Dendritic cell treated with granulocyte-macrophage colony-stimulating factor and Interleukin-4, amounts not matched to agents 40 ng/mL and 50 ng/mL, for 4 days (primary cell): ENCODE data around the gene HK1.
"Not testable (repeated sequence)": the region's sequence is repeated elsewhere in the genome, so short reads cannot be mapped to it uniquely, and the experiment has no call there.

Experiments
- H3K27ac Mint-ChIP-seq: one replicate; pipeline ENCODE4 v1.8.0; 2022; ENCODE audit warnings: mild to moderate bottlenecking, mixed read lengths
- H3K27me3 Mint-ChIP-seq: one replicate; pipeline ENCODE4 v1.8.0; 2022; ENCODE audit warnings: mild to moderate bottlenecking, mixed read lengths
- H3K36me3 Mint-ChIP-seq: one replicate; pipeline ENCODE4 v1.8.0; 2022; ENCODE audit warnings: low read depth, mixed read lengths
- H3K4me1 Mint-ChIP-seq: one replicate; pipeline ENCODE4 v1.8.0; 2022; ENCODE audit warnings: low read depth, mixed read lengths
- H3K4me3 Mint-ChIP-seq: one replicate; pipeline ENCODE4 v1.8.0; 2022; ENCODE audit warnings: mild to moderate bottlenecking, moderate library complexity, mixed read lengths
- H3K9me3 Mint-ChIP-seq: one replicate; pipeline ENCODE4 v1.8.0; 2022; ENCODE audit warnings: mixed read lengths
- intact Hi-C: fragments of 100-400 bp; cut with micrococcal nuclease; formaldehyde crosslinking; loops from one replicate; pipeline ENCODE4 v1.15.0; 2022

HK1 gene

DNA sequence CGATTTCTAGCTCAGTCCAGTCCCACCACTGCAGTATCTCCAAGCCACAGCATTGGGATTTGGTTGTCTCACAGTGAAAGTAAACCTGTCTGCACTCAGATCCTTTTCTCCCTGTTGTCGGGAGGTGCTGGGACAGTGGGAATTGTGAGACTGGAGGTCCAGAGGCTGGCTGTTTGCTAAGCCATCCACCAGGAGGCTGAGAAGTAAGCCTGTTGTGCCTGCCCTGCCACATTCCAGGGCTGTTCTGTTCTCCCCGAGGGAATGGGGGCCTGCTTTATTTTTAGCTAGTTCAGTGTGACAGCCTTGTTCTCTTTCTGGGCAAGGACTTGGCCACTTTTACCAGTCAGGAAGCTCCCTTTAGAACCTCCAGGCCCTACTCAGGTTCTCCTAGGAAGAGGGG lies 54.9 kb downstream of the HK1 start:
- peak overlapping the region; percentile 86 for H3K27ac Mint-ChIP-seq
- intact Hi-C loops = no loop called here
- peaks cover 33% of the 10 kb centered on the region for H3K36me3 Mint-ChIP-seq
- H3K9me3 Mint-ChIP-seq = no peaks in the 10 kb centered on the region
- peaks cover 86% of the 10 kb centered on the region for H3K4me1 Mint-ChIP-seq
- H3K4me3 Mint-ChIP-seq = no peak overlapping the region
- H3K27me3 Mint-ChIP-seq = no peaks in the 10 kb centered on the region

DNA sequence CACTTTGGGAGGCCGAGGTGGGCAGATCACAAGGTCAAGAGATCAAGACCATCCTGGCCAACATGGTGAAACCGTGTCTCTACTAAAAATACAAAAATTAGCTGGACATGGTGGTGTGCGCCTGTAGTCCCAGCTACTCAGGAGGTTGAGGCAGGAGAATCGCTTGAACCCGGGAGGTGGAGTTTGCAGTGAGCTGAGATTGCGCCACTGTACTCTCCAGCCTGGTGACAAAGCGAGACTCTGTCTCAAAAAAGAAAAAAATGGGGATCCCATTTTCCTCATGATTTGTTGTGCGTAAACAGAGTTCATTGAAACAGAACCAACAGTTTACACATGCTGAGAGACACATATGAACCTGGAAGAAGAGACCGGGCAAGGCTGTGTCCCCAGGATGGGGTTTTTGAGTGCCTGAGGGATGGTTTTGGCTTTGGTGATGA lies 55.6 kb downstream of the HK1 start:
- peaks cover 40% of the 10 kb centered on the region for H3K36me3 Mint-ChIP-seq
- peaks cover 86% of the 10 kb centered on the region for H3K4me1 Mint-ChIP-seq
- peak overlapping the region; percentile 86 for H3K27ac Mint-ChIP-seq
- intact Hi-C loops = loop anchor here (2.0 kb wide), 1 partner anchor 15 kb away; no protein-coding TSS in a partner anchor
- peak overlapping the region; percentile 11 for H3K4me3 Mint-ChIP-seq
- H3K9me3 Mint-ChIP-seq, H3K27me3 Mint-ChIP-seq: not testable (repeated sequence)

DNA sequence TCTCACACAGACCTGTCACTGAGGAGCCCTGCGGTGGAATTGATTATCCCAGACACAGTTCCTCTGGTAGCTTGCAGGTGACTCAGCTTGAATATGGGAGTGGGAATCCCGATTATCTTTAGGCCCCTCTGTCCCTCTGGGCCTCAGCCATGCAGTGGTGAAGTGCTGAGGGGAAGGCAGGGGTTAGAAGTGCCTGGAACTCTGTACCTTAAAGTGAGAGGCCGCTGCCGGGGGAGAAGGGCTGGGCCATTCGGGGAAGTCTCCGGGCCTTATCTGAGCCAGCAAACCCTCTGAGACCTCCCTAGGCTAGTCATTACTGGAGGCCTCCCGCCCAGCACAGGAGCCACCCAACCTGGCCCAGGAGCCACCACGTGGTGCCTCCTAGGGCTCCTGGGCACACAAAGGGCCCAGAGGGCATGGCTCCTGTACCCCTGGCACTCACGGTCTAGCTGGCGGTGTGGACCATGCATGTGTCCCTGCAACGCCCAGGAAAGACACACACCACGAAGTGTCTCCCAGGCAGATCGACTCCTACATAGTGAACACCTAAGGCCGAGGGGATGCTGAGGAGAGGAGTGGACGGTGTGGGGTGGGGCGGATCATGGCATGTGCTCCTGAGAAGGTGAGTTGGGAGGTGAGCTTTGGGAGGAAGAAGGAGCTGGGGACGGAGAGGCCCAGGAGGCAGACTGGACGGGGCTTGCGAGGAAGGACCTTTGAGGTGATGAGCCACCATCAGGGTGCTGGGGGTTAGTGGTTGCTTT lies 56.2 kb downstream of the HK1 start:
- Mint-ChIP-seq H3K4me3 (peak overlapping the region; percentile 55), H3K4me1 (peaks cover 86% of the 10 kb centered on the region), H3K36me3 (peaks cover 35% of the 10 kb centered on the region), H3K9me3 (no peaks in the 10 kb centered on the region), H3K27ac (peak overlapping the region; percentile 86), H3K27me3 (no peaks in the 10 kb centered on the region)
- intact Hi-C loops = loop anchor here (2.0 kb wide), 1 partner anchor 16 kb away; no protein-coding TSS in a partner anchor

DNA sequence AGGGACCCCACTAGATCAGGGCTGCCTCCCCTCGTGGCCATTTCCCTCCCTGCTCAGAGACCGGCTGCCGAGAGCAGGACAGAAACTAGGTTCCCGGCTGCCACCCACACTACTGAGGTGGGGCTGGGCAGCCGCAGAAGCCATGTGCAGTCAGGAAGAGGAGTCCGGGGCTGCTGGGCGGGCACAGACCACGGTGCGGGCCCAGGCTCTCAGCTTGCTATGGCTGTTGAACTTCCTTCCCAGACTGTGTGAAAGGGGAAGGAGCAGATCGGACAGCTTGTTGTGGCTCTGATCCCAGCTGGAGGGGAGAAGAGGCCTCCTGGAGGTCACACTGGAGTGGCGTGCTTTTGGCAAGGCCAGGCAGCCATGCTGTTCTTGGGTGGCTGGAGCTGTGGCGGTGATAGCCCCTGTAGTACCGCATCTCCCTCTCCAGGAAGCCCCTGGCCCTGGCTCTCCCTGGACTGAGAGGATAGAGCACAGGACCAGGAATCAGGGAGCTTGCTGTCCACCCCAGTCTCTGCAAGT lies 56.8 kb downstream of the HK1 start:
- peaks cover 28% of the 10 kb centered on the region for H3K36me3 Mint-ChIP-seq
- intact Hi-C loops = loop anchor here (2.0 kb wide), 1 partner anchor 16 kb away; no protein-coding TSS in a partner anchor
- no peaks in the 10 kb centered on the region for H3K27me3 Mint-ChIP-seq
- H3K9me3 Mint-ChIP-seq = no peaks in the 10 kb centered on the region
- H3K27ac Mint-ChIP-seq = peak overlapping the region; percentile 86
- H3K4me3 Mint-ChIP-seq = peak overlapping the region; percentile 55
- peaks cover 86% of the 10 kb centered on the region for H3K4me1 Mint-ChIP-seq

DNA sequence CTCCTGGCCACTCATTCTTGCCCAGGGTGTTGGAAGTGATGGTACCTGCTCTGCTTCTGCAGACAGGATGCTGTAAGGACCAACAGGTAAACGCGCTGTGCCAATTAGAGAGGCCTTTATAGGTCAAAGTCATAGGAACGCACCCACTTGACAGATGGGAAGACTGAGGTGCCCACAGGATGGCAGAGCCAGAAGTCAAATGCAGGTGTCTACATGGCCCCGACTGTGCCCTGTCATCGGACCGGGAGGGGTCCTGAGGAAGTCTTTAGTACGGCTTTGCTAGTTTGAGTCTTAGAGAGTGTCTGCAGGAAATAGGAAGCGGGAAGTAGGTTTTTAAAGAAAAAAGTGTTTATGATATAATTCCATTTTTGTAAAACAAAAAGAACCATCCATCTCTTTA lies 57.3 kb downstream of the HK1 start:
- intact Hi-C loops = loop anchor here (2.0 kb wide), 1 partner anchor 17 kb away; no protein-coding TSS in a partner anchor
- Mint-ChIP-seq H3K27me3 (no peaks in the 10 kb centered on the region), H3K9me3 (no peaks in the 10 kb centered on the region), H3K4me1 (peaks cover 84% of the 10 kb centered on the region), H3K36me3 (peaks cover 23% of the 10 kb centered on the region), H3K27ac (peak overlapping the region; percentile 86), H3K4me3 (peak overlapping the region; percentile 55)

DNA sequence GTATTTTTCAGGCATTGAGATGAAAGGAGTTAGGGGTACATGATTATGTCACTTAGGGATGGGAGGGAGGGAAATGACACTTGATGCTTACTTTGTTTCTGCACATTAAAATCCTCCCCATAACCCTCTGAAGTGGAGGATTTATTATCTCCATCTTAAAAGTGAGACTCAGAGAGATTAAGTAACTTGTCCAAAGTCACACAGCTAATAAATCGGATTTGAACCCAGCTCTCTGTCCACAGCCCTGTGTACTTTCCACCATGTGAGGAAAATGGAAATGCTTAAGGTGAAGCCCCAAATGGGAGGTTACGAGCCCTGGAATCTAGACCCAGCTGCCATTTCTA lies 58.6 kb downstream of the HK1 start:
- H3K27ac Mint-ChIP-seq = peak overlapping the region; percentile 64
- H3K4me3 Mint-ChIP-seq = no peak overlapping the region
- no peaks in the 10 kb centered on the region for H3K27me3 Mint-ChIP-seq
- H3K4me1 Mint-ChIP-seq = peaks cover 80% of the 10 kb centered on the region
- H3K36me3 Mint-ChIP-seq = peaks cover 19% of the 10 kb centered on the region
- no peaks in the 10 kb centered on the region for H3K9me3 Mint-ChIP-seq
- intact Hi-C loops = loop anchor here (1.0 kb wide), 1 partner anchor 12 kb away; no protein-coding TSS in a partner anchor

DNA sequence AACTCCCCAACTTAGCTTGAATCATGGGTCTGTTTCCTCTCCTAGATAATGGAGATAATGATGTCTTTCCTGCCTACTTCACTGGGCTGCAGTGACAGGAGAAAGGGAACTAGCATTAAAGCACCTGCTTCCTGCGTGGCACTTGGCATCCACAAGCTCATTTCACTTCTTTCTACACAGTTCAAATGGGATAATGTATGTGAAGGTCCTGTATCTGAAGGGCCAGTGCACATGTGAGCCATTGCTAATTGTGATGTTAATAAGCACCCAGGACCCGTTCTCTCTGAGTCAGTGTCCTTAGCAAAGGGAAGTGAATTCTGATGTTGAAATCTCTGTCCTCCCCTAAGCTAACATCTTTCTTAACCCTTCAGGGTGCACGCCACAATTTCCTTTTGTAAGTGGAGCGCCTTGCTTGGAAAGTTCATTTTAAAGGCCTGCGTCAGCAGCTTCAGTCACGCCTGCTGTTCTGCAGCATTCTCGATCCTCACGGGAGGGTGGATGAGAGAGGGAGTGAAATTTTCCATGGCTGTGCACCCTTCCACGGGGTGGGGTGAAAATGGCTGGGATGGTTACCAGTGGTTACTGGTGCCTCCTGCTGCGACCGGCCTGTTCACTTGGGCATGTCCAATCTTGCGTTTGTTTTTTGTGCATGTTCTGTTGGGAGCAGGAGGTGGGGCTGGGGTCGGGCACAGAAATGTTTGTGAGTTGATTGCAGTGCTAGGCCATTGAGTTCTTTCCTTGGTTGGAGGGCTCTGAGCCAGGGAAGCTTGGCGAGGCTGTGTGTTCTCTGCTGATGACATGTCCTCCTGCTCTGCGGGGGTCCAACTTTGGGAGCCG lies 59.2 kb downstream of the HK1 start:
- Mint-ChIP-seq H3K4me1 (peaks cover 80% of the 10 kb centered on the region), H3K27me3 (no peaks in the 10 kb centered on the region), H3K36me3 (peaks cover 19% of the 10 kb centered on the region), H3K27ac (peak overlapping the region; percentile 64), H3K4me3 (peak overlapping the region; percentile 40), H3K9me3 (no peaks in the 10 kb centered on the region)
- intact Hi-C loops = loop anchor here (1.0 kb wide), 1 partner anchor 12 kb away; no protein-coding TSS in a partner anchor

DNA sequence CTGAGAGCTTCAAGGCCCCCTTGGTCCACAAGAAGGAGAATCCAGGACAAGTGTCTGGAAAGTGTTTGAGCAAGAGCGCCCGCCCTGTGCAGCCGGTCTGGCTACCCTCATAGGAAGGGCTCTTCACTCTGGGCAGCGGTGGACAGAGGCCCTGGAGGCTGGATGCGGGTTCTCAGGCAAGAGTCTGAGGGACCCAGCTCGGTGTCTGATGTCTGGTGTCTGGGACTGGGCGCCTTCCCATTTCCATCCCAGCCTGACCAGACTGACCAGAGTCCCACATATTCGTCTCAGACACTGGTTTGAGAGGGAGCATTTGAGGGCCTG lies 59.8 kb downstream of the HK1 start:
- Mint-ChIP-seq H3K27me3 (no peaks in the 10 kb centered on the region), H3K36me3 (peaks cover 20% of the 10 kb centered on the region), H3K27ac (peak overlapping the region; percentile 64), H3K9me3 (no peaks in the 10 kb centered on the region), H3K4me1 (peaks cover 80% of the 10 kb centered on the region), H3K4me3 (peak overlapping the region; percentile 40)
- intact Hi-C loops = no loop called here

DNA sequence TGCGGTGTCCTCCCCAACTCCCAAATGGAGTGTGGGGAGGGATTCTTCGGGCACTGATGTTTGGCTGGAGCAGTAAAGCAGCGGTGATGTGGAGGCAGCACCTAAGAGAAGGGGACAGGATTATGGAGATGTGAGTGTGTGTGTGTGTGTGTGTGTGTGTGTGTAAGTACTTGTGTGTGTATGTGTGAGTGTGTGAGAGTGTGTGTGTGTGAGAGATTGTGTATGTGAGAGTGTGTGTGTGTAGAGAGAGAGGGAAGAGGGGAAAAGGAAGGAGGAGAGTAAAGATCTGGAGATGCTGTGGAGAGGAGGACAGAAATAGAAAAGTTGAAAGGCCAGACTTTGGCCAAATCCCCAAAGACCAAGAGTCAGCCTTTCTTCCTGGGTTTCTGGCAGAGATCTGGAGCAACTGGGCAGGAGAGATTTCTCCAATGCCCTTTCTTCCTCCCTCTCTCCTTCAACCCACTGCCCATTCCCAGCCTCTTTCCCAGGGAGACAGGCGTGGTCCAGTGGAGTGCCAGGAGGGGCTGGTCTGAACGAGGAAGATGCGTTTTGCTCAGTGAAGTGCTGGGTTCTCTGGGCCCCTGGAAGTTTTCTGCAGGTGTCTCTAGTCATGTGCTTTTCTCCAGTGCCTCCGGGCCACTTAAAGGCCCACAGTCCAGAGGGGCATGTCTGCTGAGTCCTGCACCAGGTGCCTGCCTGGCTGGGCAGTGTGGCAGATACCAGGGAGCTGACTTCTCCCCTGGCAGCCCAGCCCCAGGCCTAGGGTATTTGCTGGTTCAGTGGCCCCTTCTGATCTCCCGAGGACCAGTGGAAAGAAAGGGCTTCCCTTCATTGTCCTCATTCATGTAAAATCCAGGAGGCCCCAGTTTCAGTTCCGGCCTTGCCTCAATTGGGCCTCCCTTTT lies 60.5 kb downstream of the HK1 start:
- Mint-ChIP-seq H3K4me1 (peaks cover 80% of the 10 kb centered on the region), H3K4me3 (no peak overlapping the region), H3K27me3 (no peaks in the 10 kb centered on the region), H3K9me3 (no peaks in the 10 kb centered on the region), H3K36me3 (peaks cover 27% of the 10 kb centered on the region), H3K27ac (peak overlapping the region; percentile 64)
- intact Hi-C loops = no loop called here

DNA sequence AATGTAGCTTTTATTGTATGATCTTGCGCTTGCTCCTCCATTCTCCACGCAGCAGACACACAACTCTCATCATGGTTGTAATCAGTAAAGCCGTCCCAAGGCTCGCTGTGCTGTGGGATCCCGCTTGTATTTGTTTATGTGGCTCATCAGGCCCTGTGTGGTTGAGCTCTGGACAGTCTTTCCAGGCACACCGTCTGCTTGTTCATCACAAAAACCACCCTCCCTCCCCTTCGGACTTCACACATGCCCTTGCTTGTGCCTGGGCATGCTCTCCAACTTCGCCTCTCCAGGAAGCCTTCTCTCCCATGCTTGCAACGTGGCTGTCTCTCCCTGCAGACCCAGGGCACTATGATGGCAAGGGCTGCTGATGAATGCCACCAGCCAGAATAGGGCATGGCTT lies 62.4 kb downstream of the HK1 start:
- intact Hi-C loops = no loop called here
- Mint-ChIP-seq H3K27ac (no peak overlapping the region), H3K36me3 (peaks cover 46% of the 10 kb centered on the region), H3K27me3 (no peaks in the 10 kb centered on the region), H3K4me1 (peaks cover 80% of the 10 kb centered on the region), H3K4me3 (no peak overlapping the region), H3K9me3 (no peaks in the 10 kb centered on the region)

DNA sequence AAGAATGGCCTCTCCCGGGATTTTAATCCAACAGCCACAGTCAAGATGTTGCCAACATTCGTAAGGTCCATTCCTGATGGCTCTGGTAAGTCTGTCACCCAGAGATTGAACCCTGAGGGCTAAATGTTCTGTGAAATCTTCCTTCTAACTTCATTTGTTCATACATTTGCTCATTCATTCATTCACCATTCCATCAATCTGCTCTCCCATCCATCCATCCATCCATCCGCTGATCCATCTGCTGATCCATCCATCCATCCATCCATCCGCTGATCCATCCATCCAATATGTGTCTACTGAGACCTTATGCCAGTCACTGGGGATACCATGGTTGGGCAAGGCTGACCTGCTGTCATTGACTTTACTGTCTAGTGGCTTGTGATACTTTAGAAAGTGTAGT lies 65.6 kb downstream of the HK1 start:
- Mint-ChIP-seq H3K36me3 (peaks cover 56% of the 10 kb centered on the region), H3K27ac (no peak overlapping the region), H3K4me1 (peaks cover 88% of the 10 kb centered on the region), H3K27me3 (no peaks in the 10 kb centered on the region), H3K9me3 (no peaks in the 10 kb centered on the region), H3K4me3 (no peak overlapping the region)
- intact Hi-C loops = no loop called here

DNA sequence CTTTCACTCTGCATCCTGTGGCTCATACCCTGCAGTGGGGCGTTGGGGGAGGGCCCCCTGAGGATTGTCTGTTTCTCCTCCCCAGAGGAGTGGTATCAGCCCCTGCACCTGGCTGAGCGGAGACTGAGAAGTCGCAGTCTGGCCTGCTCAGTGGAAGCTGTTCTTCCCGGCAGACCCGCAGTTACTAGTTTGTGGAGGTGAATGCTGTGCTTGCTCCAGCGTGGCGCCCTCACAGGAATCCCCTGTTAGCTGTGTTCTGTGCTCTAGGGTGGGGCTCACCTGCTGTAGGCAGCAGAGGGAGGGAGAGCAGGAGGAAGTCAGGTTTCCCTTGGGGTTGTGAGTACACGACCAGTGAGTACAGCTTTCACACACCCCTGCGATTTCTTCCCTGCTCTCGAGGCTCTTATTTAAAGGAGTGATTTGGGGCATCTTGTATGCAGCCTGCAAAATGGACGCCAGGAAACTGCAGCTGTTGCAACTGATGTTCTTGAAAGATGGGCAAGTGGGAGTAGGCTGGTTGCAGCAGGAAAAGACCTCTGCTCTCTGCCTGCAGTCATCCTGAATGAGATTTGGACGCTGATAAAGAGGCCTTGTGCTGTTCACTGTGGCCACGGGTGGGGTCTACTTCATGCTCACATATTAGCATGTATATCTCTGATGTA lies 66.4 kb downstream of the HK1 start:
- no peak overlapping the region for H3K4me3 Mint-ChIP-seq
- no peaks in the 10 kb centered on the region for H3K27me3 Mint-ChIP-seq
- H3K36me3 Mint-ChIP-seq = peaks cover 59% of the 10 kb centered on the region
- no peaks in the 10 kb centered on the region for H3K9me3 Mint-ChIP-seq
- peaks cover 88% of the 10 kb centered on the region for H3K4me1 Mint-ChIP-seq
- intact Hi-C loops = no loop called here
- no peak overlapping the region for H3K27ac Mint-ChIP-seq

DNA sequence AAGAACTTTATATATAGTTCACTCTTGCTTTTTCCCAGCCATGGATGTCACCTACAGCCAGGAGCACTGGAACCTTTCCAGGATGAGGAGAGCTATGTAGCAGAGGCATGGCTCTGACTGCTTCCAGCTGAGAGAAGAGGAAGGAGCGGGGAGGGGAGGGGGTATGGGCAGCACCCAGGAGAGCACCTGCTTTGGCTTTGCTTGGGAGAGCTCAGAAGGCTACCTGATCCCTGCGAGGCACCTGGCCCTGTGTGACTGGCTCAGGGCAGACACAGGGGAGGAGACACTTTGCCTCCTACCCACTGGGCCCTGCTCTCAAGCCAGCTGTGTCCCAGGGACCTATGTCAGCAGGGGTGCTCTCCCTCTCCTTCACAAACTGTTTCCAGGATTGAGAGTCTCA lies 67.1 kb downstream of the HK1 start:
- intact Hi-C loops = no loop called here
- H3K27ac Mint-ChIP-seq = peak overlapping the region; percentile 21
- H3K4me1 Mint-ChIP-seq = peaks cover 89% of the 10 kb centered on the region
- H3K9me3 Mint-ChIP-seq = no peaks in the 10 kb centered on the region
- no peak overlapping the region for H3K4me3 Mint-ChIP-seq
- peaks cover 65% of the 10 kb centered on the region for H3K36me3 Mint-ChIP-seq
- no peaks in the 10 kb centered on the region for H3K27me3 Mint-ChIP-seq
